Measurements from ENCODE around the gene ATP1A3. TPM values are rescaled to one million over a fixed set of nuclear protein-coding genes. Genes with fewer than 3 reads are reported as not detected.

ATP1A3 gene
- polyA plus RNA-seq, 1 donor from 2014 or later = 36.2 TPM

- H2AFZ ChIP-seq (ENCODE audit: low read depth, low read length) = no peak overlapping the region
- H3K4me3 ChIP-seq (ENCODE audit: low read length) = peak overlapping the region; percentile 98
- TF ChIP-seq MXI1 (conservative IDR thresholded peaks at IDR 0.05; ENCODE audit: poor library complexity, severe bottlenecking) (no peak), RAD21 (conservative IDR thresholded peaks at IDR 0.05) (no peak), EZH2 (IDR thresholded peaks at IDR 0.05; ENCODE audit: borderline replicate concordance, insufficient read depth, low read length, poor library complexity, severe bottlenecking) (no peak), EP300 (conservative IDR thresholded peaks at IDR 0.05; ENCODE audit: poor library complexity, severe bottlenecking) (no peak), POLR2AphosphoS5 (IDR thresholded peaks at IDR 0.05) (no peak), TAF1 (IDR thresholded peaks at IDR 0.05; ENCODE audit: low read depth) (no peak), CTCF (IDR thresholded peaks at IDR 0.05; ENCODE audit: poor library complexity, severe bottlenecking) (no peak), REST (IDR thresholded peaks at IDR 0.05; ENCODE audit: borderline replicate concordance) (no peak), SMC3 (conservative IDR thresholded peaks at IDR 0.05; ENCODE audit: poor library complexity) (no peak)
- no peaks in the 10 kb centered on the region for H3K36me3 ChIP-seq (ENCODE audit: insufficient read depth, low read length)
- H3K9me2 ChIP-seq (ENCODE audit: insufficient read depth, low read length) = no peaks in the 10 kb centered on the region
- no peak overlapping the region for H3K27ac ChIP-seq (ENCODE audit: low read length)
- no peaks in the 10 kb centered on the region for H3K27me3 ChIP-seq (ENCODE audit: insufficient read depth, low read depth, low read length)
- no peak overlapping the region for H3K4me2 ChIP-seq (ENCODE audit: low read length)
- H4K20me1 ChIP-seq (ENCODE audit: insufficient read depth) = no peaks in the 10 kb centered on the region
- H3F3A ChIP-seq (ENCODE audit: insufficient read depth, low read length, poor library complexity, severe bottlenecking) = no peaks in the 10 kb centered on the region
- no peaks in the 10 kb centered on the region for H3K9me3 ChIP-seq (ENCODE audit: low read length)
- no peaks in the 10 kb centered on the region for H3K79me2 ChIP-seq (replicated peaks; ENCODE audit: insufficient read depth, low read length)
- no peak overlapping the region for H3K9ac ChIP-seq (ENCODE audit: low read length)
These were observed 36.7 kb downstream of the ATP1A3 start for GRCh38 chr19:41957161-41957837.

- no peak overlapping the region for H3K4me3 ChIP-seq (ENCODE audit: low read length)
- no peak overlapping the region for H3K9ac ChIP-seq (ENCODE audit: low read length)
- no peak overlapping the region for H3K27ac ChIP-seq (ENCODE audit: low read length)
- H3K4me2 ChIP-seq (ENCODE audit: low read length) = no peak overlapping the region
- no peak overlapping the region for H2AFZ ChIP-seq (ENCODE audit: low read depth, low read length)
- H3K27me3 ChIP-seq (ENCODE audit: insufficient read depth, low read depth, low read length) = no peaks in the 10 kb centered on the region
- H3K9me3 ChIP-seq (ENCODE audit: low read length) = no peaks in the 10 kb centered on the region
- no peaks in the 10 kb centered on the region for H3F3A ChIP-seq (ENCODE audit: insufficient read depth, low read length, poor library complexity, severe bottlenecking)
- H3K9me2 ChIP-seq (ENCODE audit: insufficient read depth, low read length) = no peaks in the 10 kb centered on the region
- H3K79me2 ChIP-seq (replicated peaks; ENCODE audit: insufficient read depth, low read length) = no peaks in the 10 kb centered on the region
- TF ChIP-seq EP300 (conservative IDR thresholded peaks at IDR 0.05; ENCODE audit: poor library complexity, severe bottlenecking) (no peak), TAF1 (IDR thresholded peaks at IDR 0.05; ENCODE audit: low read depth) (no peak)
- no peaks in the 10 kb centered on the region for H4K20me1 ChIP-seq (ENCODE audit: insufficient read depth)
- no peaks in the 10 kb centered on the region for H3K36me3 ChIP-seq (ENCODE audit: insufficient read depth, low read length)
These were observed 37.4 kb downstream of the ATP1A3 start for GRCh38 chr19:41956621-41957020.
